HepG2 (cell line): ENCODE measurements around the gene TRIM25. TPM values are rescaled to one million over a fixed set of nuclear protein-coding genes. Genes with fewer than 3 reads are reported as not detected.

Source experiments
- E2F2 ChIP-seq: sonication (generic); formaldehyde crosslinking; IDR thresholded peaks from 2 replicates; pipeline ENCODE4 v1.4.0; 2020; ENCODE audit warnings: missing genetic modification reagents, borderline replicate concordance
- KDM3A ChIP-seq: IDR thresholded peaks from 2 replicates; pipeline ENCODE4 v1.6.1; 2018; ENCODE audit warnings: low read depth, missing compliant biosample characterization
- MAFK ChIP-seq, 2 experiments: IDR thresholded peaks in 1 of 2; conservative IDR thresholded peaks in 1 of 2; 2 replicates each; pipeline ENCODE4 v1.6.1; 2011; ENCODE audit warnings: improper control_type of control experiment in 2 of 2, low read length in 2 of 2
- MAZ ChIP-seq, 2 experiments: sonication (generic) in 1 of 2; formaldehyde crosslinking in 1 of 2; IDR thresholded peaks; 2 replicates each; pipeline versions ENCODE4 v1.5.0 to v1.6.1; 2012 to 2020; ENCODE audit warnings: low read depth in 2 of 2, mild to moderate bottlenecking in 2 of 2, borderline replicate concordance in 1 of 2, improper control_type of control experiment in 1 of 2, low read length in 1 of 2, missing genetic modification reagents in 1 of 2, moderate library complexity in 1 of 2
- PHF21A ChIP-seq: sonication (generic); formaldehyde crosslinking; IDR thresholded peaks from 2 replicates; pipeline ENCODE4 v1.5.0; 2020; ENCODE audit warnings: mild to moderate bottlenecking, missing genetic modification reagents
- PHF8 ChIP-seq: sonication (generic); formaldehyde crosslinking; IDR thresholded peaks from 2 replicates; pipeline ENCODE4 v1.5.0; 2020; ENCODE audit warnings: missing genetic modification reagents
- SKI ChIP-seq: fragments of 450-650 bp; IDR thresholded peaks from one replicate; pipeline ENCODE4 v1.6.1; 2018; ENCODE audit warnings: mild to moderate bottlenecking; ENCODE audit not compliant: partially characterized antibody
- SNAPC4 ChIP-seq: sonication (generic); formaldehyde crosslinking; IDR thresholded peaks from 2 replicates; pipeline ENCODE4 v1.4.0; 2020; ENCODE audit warnings: mild to moderate bottlenecking, missing genetic modification reagents
- YEATS2 ChIP-seq: sonication (generic); formaldehyde crosslinking; IDR thresholded peaks from 2 replicates; pipeline ENCODE4 v1.4.0; 2020; ENCODE audit warnings: missing genetic modification reagents, borderline replicate concordance
- ZKSCAN8 ChIP-seq: IDR thresholded peaks from 2 replicates; pipeline ENCODE4 v1.6.1; 2016; ENCODE audit warnings: borderline replicate concordance, missing genetic modification reagents, missing compliant biosample characterization
- ZNF609 ChIP-seq: sonication (generic); formaldehyde crosslinking; IDR thresholded peaks from 2 replicates; pipeline ENCODE4 v1.4.0; 2020; ENCODE audit warnings: mild to moderate bottlenecking, missing genetic modification reagents, borderline replicate concordance
- polyA plus RNA-seq, 8 experiments: library from polyadenylated mRNA; depleted of rRNA in 3 of 8; stranded (reverse) in 7 of 8; unstranded in 1 of 8; fragments of >200 nt; fragmentation: Illumina TruSeq in 4 of 8; extraction: Trizol in 4 of 8; gene quantifications; 2 replicates each; pipeline versions ENCODE4 v1.2.1 to v1.2.3, GENCODE V29; 2011 to 2016; ENCODE audit warnings: low read depth in 4 of 8, missing spikeins in 1 of 8, mixed read lengths in 1 of 8; ENCODE audit not compliant: insufficient read depth in 1 of 8
- total RNA-seq, 5 experiments: library from RNA; depleted of rRNA; stranded (reverse); fragments of >200 nt; fragmentation: Illumina TruSeq; extraction: Trizol; gene quantifications; 2 replicates each; pipeline ENCODE4 v1.2.3, GENCODE V29; 2016; ENCODE audit warnings: low read depth in 1 of 5
- TF ChIP-seq, protein P1 (sequence below): sonication (generic); formaldehyde crosslinking; IDR thresholded peaks from 2 replicates; pipeline ENCODE4 v1.8.1; 2023; ENCODE audit warnings: mild to moderate bottlenecking, missing genetic modification reagents, borderline replicate concordance
- TF ChIP-seq, protein P2 (sequence below): sonication (generic); formaldehyde crosslinking; IDR thresholded peaks from 2 replicates; pipeline ENCODE4 v1.4.0; 2020; ENCODE audit warnings: missing genetic modification reagents

TRIM25 gene
- total and polyA plus RNA-seq, 2 of the 13 experiments (the other 11 are each of a cell fraction or from before 2014, with no cell fraction given) = 30.8 to 42.2 TPM

GRCh38 chr17:56912105-56912999, 1.5 kb downstream of the TRIM25 start (continued):
- TF ChIP-seq E2F2 (0 out of 2 replicates have a peak, but pooled peaks have one; percentile 36), YEATS2 (CRISPR knock-in tag) (no peak), KDM3A (CRISPR knock-in tag) (no peak), SNAPC4 (no peak), PHF8 (CRISPR knock-in tag) (no peak; the same call in 1 of the 2 replicates), ZNF609 (CRISPR knock-in tag) (no peak), MAFK (conservative IDR thresholded peaks at IDR 0.05 in 1 of 2, IDR thresholded peaks at IDR 0.05 in 1 of 2; ENCODE audit: low read length in 2 of 2) (no peak), PHF21A (CRISPR knock-in tag) (0 out of 2 replicates have a peak, but pooled peaks have one; percentile 34), ZKSCAN8 (CRISPR knock-in tag) (0 out of 2 replicates have a peak, but pooled peaks have one; percentile 18), MAZ (IDR thresholded peaks at IDR 0.05; ENCODE audit: borderline replicate concordance, low read depth, low read length) (no peak), MAZ (CRISPR knock-in tag; IDR thresholded peaks at IDR 0.05; ENCODE audit: low read depth) (no peak), SKI (no peak)
- TF ChIP-seq, protein P1, sequence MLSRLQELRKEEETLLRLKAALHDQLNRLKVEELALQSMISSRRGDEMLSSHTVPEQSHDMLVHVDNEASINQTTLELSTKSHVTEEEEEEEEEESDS = no peak
- TF ChIP-seq, protein P2, sequence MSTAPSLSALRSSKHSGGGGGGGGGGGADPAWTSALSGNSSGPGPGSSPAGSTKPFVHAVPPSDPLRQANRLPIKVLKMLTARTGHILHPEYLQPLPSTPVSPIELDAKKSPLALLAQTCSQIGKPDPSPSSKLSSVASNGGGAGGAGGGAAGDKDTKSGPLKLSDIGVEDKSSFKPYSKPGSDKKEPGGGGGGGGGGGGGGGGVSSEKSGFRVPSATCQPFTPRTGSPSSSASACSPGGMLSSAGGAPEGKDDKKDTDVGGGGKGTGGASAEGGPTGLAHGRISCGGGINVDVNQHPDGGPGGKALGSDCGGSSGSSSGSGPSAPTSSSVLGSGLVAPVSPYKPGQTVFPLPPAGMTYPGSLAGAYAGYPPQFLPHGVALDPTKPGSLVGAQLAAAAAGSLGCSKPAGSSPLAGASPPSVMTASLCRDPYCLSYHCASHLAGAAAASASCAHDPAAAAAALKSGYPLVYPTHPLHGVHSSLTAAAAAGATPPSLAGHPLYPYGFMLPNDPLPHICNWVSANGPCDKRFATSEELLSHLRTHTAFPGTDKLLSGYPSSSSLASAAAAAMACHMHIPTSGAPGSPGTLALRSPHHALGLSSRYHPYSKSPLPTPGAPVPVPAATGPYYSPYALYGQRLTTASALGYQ (CRISPR knock-in tag) = 0 out of 2 replicates have a peak, but pooled peaks have one; percentile 16
